Measurements from ENCODE around the gene NPR2. TPM values are rescaled to one million over a fixed set of nuclear protein-coding genes. Genes with fewer than 3 reads are reported as not detected.

Gene NPR2
- total RNA-seq, 4 donors from 2014 or later, result 26.3 to 36.0 (median 32.4) TPM

DNA sequence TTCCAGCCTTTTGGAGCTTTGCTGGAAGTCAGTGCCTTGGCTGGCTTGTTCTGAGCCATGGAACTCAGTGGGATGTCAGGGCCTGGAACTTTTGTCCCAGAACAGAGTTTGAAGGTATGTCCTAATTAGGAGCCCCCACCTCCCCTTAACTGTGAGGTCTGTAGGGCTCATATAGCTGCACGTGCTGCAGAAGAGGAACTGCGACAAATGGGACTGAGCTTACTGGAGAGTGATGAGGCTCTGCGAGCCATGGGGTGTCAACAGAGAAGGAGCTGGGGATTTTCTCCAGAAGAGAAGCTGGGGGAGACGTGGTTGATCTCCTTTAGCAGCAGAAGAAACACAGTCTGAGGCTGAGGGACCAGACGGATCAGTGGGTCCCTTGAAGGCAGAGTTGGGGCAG lies 48.5 kb downstream of the NPR2 start:
- no peak overlapping the region for H3K27ac ChIP-seq
- WGBS, 2 donors, result 87 to 91% methylated on average over 5 of the region's 5 CpGs
- no peaks in the 10 kb centered on the region for H3K9me3 ChIP-seq
- peaks cover 0 to 28% (median 8%) of the 10 kb centered on the region in 4 donors for H3K4me1 ChIP-seq
- H3K4me3 ChIP-seq, result no peak overlapping the region
- no peaks in the 10 kb centered on the region for H3K27me3 ChIP-seq
- DNase-seq (ENCODE audit: low spot score in 2 of 2), result no peak
- no peak for TF ChIP-seq POLR2A (IDR thresholded peaks at IDR 0.05)
- TF ChIP-seq CTCF (IDR thresholded peaks at IDR 0.05), result no peak
- TF ChIP-seq EP300 (IDR thresholded peaks at IDR 0.05), result no peak
- H3K36me3 ChIP-seq, result peaks cover 0 to 20% (median 0%) of the 10 kb centered on the region in 3 donors

GRCh38 chr9:35840881-35841644 lies 49.7 kb downstream of the NPR2 start:
- Histone ChIP-seq H3K36me3 (peaks cover 0 to 17% (median 0%) of the 10 kb centered on the region in 3 donors), H3K4me1 (peaks cover 0 to 35% (median 15%) of the 10 kb centered on the region in 4 donors), H3K4me3 (no peak overlapping the region), H3K27me3 (no peaks in the 10 kb centered on the region), H3K9me3 (no peaks in the 10 kb centered on the region), H3K27ac (no peak overlapping the region)
- TF ChIP-seq EP300 (IDR thresholded peaks at IDR 0.05) (no peak), CTCF (IDR thresholded peaks at IDR 0.05) (no peak), POLR2A (IDR thresholded peaks at IDR 0.05) (no peak)
- WGBS, 2 donors, result 89 to 90% methylated on average over 15 of the region's 15 CpGs
- DNase-seq (ENCODE audit: low spot score in 2 of 2), result no peak

- peaks cover 0 to 39% (median 19%) of the 10 kb centered on the region in 4 donors for H3K4me1 ChIP-seq
- TF ChIP-seq CTCF (IDR thresholded peaks at IDR 0.05) (no peak), POLR2A (IDR thresholded peaks at IDR 0.05) (no peak), EP300 (IDR thresholded peaks at IDR 0.05) (no peak)
- no peak for DNase-seq (ENCODE audit: low spot score in 2 of 2)
- H3K36me3 ChIP-seq, result peaks cover 0 to 22% (median 0%) of the 10 kb centered on the region in 3 donors
- H3K27me3 ChIP-seq, result no peaks in the 10 kb centered on the region
- no peak overlapping the region for H3K27ac ChIP-seq
- WGBS, 2 donors, result 66 to 79% methylated on average over 5 of the region's 5 CpGs
- no peak overlapping the region for H3K4me3 ChIP-seq
- H3K9me3 ChIP-seq, result no peaks in the 10 kb centered on the region
These were observed 50.2 kb downstream of the NPR2 start for GRCh38 chr9:35841645-35841900.

DNA sequence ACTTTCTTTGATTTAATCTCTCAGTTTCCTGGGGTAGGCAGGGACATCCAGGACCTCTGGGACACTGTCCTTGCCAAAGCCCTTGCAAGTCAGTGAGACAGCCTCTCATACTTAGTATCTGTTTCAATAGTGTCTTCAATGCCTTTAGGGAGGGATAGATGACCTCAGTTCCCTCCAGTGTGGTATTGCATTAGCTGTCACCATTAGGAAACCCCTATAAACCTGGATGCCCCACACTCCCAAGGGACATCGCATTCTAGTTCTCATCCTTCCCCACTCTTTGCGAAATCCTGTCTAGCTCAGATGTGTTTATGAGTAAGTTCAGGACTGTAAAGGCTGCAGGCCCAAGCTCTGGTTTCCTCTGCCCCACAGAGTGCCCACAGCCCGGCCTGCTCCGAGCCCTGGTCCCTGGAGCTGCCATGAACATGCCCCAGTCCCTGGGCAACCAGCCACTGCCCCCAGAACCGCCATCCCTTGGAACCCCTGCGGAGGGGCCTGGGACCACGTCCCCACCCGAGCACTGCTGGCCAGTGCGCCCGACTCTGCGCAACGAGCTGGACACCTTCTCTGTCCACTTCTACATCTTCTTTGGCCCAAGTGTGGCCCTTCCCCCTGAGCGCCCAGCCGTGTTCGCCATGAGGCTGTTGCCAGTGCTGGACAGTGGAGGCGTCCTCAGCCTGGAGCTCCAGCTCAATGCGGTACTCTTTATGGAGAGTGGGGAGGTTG lies 50.8 kb downstream of the NPR2 start:
- no peaks in the 10 kb centered on the region for H3K9me3 ChIP-seq
- H3K4me1 ChIP-seq, result peaks cover 0 to 39% (median 20%) of the 10 kb centered on the region in 4 donors
- peaks cover 0 to 28% (median 0%) of the 10 kb centered on the region in 3 donors for H3K36me3 ChIP-seq
- WGBS, 2 donors, result 92 to 97% methylated on average over 16 to 17 of the region's 17 CpGs
- no peak for DNase-seq (ENCODE audit: low spot score in 2 of 2)
- no peak overlapping the region for H3K27ac ChIP-seq
- no peak for TF ChIP-seq POLR2A (IDR thresholded peaks at IDR 0.05)
- no peak for TF ChIP-seq CTCF (IDR thresholded peaks at IDR 0.05)
- no peak for TF ChIP-seq EP300 (IDR thresholded peaks at IDR 0.05)
- no peak overlapping the region for H3K4me3 ChIP-seq
- no peaks in the 10 kb centered on the region for H3K27me3 ChIP-seq

DNA sequence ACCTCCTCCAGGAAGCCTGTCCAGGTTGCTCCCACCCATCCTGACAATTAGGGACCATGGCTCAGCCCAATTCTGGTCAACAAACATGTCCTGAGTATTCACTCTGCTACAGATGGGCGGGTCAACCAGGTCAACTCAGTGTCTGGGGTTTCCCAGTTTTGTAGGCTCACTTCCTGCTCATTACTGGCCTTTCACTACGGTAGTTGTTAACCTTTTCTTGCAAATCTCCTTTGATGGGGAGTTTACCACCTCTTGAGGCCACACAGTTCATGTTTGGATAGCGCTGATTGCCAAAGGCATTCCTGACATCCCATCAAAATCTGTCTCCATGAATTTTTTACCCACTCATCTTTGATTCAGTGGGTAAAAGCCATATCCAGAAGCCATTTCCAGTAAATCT lies 51.4 kb downstream of the NPR2 start:
- no peak overlapping the region for H3K27ac ChIP-seq
- H3K4me3 ChIP-seq, result no peak overlapping the region
- H3K9me3 ChIP-seq, result no peaks in the 10 kb centered on the region
- no peaks in the 10 kb centered on the region for H3K27me3 ChIP-seq
- H3K4me1 ChIP-seq, result peaks cover 0 to 39% (median 20%) of the 10 kb centered on the region in 4 donors
- WGBS, 2 donors, result 72 to 82% methylated on average over 3 of the region's 3 CpGs
- no peak for DNase-seq (ENCODE audit: low spot score in 2 of 2)
- no peak for TF ChIP-seq EP300 (IDR thresholded peaks at IDR 0.05)
- no peak for TF ChIP-seq CTCF (IDR thresholded peaks at IDR 0.05)
- TF ChIP-seq POLR2A (IDR thresholded peaks at IDR 0.05), result no peak
- H3K36me3 ChIP-seq, result peaks cover 0 to 35% (median 0%) of the 10 kb centered on the region in 3 donors
